GM13976 (cell line): ENCODE results near the gene AMBRA1.
"Not testable (repeated sequence)": the region's sequence is repeated elsewhere in the genome, so short reads cannot be mapped to it uniquely, and the experiment has no call there.

Experiments used
- DNase-seq: peaks from one replicate; pipeline ENCODE4 v3.0.0; 2012; ENCODE audit warnings: low spot score
- in situ Hi-C: fragments of 300-500 bp; cut with MboI; formaldehyde crosslinking; loops from one replicate; pipeline ENCODE4 v1.12.0; 2022; ENCODE audit warnings: low sequenced_read_pairs, mixed read lengths, inconsistent platforms; ENCODE audit not compliant: unreplicated experiment
- TF ChIP-seq, protein P1 (sequence below): IDR thresholded peaks from 2 replicates; pipeline ENCODE4 v1.5.1; 2012; ENCODE audit warnings: borderline replicate concordance, mild to moderate bottlenecking; ENCODE audit not compliant: insufficient read depth; ENCODE audit errors: extremely low read depth, missing control alignments, control extremely low read depth

Gene AMBRA1

DNA sequence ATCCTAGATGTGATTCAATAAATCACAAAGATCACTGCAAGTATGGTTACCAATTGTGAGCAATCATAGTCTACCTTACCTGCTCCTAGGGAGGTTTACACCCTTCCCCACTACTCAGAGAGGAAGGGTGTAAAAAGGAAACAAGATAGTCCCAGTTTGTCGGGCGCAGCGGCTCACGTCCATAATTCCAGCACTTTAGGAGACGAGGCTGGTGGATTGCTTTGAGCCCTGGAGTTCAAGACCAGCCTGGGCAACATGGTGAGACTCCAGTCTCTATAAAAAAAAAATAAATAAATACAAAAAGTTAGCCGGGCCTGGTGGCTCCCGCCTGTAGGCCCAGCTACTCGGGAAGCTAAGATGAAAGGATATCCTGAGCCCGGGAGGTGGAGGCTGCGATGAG lies 962 bp upstream of the AMBRA1 start:
- TF ChIP-seq, protein P1, sequence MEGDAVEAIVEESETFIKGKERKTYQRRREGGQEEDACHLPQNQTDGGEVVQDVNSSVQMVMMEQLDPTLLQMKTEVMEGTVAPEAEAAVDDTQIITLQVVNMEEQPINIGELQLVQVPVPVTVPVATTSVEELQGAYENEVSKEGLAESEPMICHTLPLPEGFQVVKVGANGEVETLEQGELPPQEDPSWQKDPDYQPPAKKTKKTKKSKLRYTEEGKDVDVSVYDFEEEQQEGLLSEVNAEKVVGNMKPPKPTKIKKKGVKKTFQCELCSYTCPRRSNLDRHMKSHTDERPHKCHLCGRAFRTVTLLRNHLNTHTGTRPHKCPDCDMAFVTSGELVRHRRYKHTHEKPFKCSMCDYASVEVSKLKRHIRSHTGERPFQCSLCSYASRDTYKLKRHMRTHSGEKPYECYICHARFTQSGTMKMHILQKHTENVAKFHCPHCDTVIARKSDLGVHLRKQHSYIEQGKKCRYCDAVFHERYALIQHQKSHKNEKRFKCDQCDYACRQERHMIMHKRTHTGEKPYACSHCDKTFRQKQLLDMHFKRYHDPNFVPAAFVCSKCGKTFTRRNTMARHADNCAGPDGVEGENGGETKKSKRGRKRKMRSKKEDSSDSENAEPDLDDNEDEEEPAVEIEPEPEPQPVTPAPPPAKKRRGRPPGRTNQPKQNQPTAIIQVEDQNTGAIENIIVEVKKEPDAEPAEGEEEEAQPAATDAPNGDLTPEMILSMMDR = no peak
- no peak for DNase-seq
- in situ Hi-C loops = no loop called here

DNA sequence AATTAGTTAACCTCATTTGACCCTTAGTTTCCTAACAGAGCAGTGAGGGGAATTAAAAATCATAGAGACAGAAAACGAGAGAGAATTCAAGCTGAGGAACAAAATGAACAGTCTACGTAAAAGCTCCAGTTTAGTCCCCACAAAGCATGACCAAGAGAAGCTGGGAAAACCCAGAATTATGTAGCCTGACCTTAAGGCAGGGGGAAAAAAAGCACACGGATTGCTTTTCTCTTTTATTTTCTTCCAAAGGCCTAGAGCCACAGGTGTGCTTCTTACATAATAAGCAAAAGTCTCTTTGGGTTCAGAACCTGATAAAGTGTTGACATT lies 514 bp upstream of the AMBRA1 start:
- TF ChIP-seq, protein P1 = no peak
- in situ Hi-C loops = no loop called here
- no peak for DNase-seq

- in situ Hi-C loops = no loop called here
- DNase-seq = no peak
- TF ChIP-seq, protein P1 = no peak
These were observed 2.9 kb downstream of the AMBRA1 start for GRCh38 chr11:46590740-46591605.

- no peak for DNase-seq
- in situ Hi-C loops = no loop called here
- TF ChIP-seq, protein P1 = no peak
These were observed 4.9 kb downstream of the AMBRA1 start for GRCh38 chr11:46588915-46589314.

DNA sequence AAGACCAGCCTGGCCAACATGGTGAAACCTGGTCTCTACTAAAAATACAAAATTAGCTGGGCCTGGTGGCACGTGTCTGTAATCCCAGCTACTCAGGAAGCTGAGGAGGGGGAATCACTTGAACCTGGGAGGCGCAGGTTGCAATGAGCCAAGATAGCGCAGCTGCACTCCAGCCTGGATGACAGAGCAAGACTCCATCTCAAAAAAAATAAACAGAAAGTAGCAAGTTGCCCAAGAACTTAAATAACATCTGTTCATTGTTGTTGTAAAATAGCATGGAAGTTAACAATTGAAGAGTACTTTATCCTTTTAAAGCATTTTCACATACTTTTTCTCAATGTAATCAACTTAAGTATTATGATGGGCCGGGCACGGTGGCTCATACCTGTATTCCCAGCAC lies 5.7 kb downstream of the AMBRA1 start:
- TF ChIP-seq, protein P1 = no peak
- in situ Hi-C loops = no loop called here
- no peak for DNase-seq

GRCh38 chr11:46583513-46583912 lies 10.3 kb downstream of the AMBRA1 start:
- in situ Hi-C loops, DNase-seq: not testable (repeated sequence)

GRCh38 chr11:46582588-46582987 lies 11.2 kb downstream of the AMBRA1 start:
- TF ChIP-seq, protein P1 = no peak
- DNase-seq = no peak
- in situ Hi-C loops = no loop called here
